HG02610 (cell line): ENCODE measurements around the gene SRSF6.
A peak's percentile ranks its signal among the peaks of the same experiment; 100 is the strongest.
"Not testable (repeated sequence)": the region's sequence is repeated elsewhere in the genome, so short reads cannot be mapped to it uniquely, and the experiment has no call there.

ENCODE experiments used
- ATAC-seq: cut with Tn5 transposase; IDR thresholded peaks from one replicate; pipeline ENCODE4 v1.9.1; 2021; ENCODE audit warnings: mild to moderate bottlenecking, moderate library complexity; ENCODE audit not compliant: unreplicated experiment

The SRSF6 gene

DNA sequence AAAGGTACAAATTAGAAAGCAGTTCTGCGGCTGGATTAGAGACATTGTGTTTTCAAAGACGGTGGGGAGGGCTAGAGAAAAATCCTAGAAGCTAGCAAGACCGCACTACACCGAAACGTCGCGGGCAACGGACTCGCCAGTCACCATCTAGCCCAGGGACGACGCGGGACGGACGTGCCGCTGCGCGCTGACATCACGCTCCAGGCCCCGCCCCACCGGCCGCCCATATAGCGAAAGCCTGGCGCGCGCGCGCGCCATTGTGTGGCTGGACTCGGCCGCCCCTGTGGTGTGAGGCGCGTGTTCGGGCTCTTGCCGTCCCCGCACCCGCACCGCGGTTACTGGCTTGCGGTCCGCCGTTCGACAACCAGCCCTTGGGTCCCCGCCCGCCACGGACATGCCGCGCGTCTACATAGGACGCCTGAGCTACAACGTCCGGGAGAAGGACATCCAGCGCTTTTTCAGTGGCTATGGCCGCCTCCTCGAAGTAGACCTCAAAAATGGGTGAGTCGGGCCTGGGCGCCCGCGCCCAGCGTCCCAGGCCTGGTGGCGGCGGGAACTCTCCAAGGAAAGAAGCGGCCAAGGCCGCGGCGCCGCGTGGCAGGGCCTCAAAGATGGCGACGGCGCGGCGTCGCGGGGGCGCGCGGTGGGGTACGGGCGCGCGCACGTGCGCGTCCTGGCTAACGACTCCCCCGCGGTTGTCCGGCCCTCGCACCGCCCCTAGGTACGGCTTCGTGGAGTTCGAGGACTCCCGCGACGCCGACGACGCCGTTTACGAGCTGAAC is at the start of gene SRSF6:
TSS of gene SRSF6 (plus strand) at position 257 of the 782 bp plus-strand sequence. CDS start at position 395, 138 bp downstream.
- peak; percentile 86 for ATAC-seq

GRCh38 chr20:43408848-43409576 is 48.7 kb upstream of the SRSF6 start:
- no peak for ATAC-seq

DNA sequence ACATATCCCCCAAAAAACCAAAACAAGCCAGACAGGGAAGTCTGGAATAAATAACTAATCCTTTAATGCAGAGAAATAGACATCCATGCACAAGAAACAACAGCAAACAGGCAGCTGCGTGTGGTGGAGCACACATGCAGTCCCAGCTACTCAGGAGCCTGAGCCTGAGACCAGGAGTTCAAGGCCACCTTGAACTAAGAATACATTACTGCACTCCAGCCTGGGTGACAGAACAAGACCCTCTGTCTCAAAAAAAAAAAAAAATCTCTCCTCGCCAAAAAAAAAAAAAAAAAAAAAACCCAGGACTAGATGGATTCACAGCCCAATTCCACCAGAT is 48.2 kb upstream of the SRSF6 start:
- no peak for ATAC-seq

GRCh38 chr20:43415661-43416430 is 41.9 kb upstream of the SRSF6 start:
- no peak for ATAC-seq

- ATAC-seq, result no peak
Observed at GRCh38 chr20:43416591-43417228, 41.0 kb upstream of the SRSF6 start.

DNA sequence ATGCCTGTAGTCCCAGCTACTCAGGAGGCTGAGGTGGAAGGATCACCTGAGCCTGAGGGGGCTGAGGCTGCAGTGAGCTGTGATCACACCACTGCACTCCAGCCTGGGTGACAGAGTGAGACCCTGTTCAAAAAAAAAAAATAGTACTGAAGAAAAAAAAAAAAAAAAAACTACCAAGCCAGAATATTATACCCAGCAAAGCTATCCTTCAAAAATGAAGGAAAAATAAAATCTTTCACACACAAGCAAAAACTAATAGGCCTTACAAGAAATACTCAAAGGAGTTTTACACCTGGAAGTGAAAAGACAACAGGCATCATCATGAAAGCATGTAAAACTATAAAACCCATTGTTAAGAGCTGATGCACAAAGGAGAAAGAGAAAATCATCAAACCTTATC is 37.5 kb upstream of the SRSF6 start:
- no peak for ATAC-seq

- not testable (repeated sequence) for ATAC-seq
Observed at GRCh38 chr20:43420913-43421312, 36.8 kb upstream of the SRSF6 start.

- ATAC-seq, result no peak
Observed at GRCh38 chr20:43426172-43426571, 31.5 kb upstream of the SRSF6 start.

GRCh38 chr20:43430265-43431133 is 27.2 kb upstream of the SRSF6 start:
- no peak for ATAC-seq

DNA sequence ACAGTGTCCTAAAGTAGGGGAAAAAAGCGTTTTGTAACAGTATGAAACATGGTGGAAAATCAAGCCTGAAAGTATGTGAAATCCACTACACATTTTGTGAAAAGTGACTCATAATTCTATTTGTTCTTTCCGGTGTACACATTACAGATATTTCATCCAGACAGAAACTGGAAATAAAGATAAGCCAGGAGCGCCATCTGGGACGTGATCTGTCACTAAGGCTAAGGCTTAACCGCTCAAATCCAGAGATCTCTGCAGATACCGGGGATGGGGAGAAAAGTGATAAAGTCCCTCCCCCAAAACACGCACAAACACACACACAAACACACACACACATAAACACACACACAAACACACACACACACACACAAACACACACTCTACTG is 26.6 kb upstream of the SRSF6 start:
- ATAC-seq, result no peak

DNA sequence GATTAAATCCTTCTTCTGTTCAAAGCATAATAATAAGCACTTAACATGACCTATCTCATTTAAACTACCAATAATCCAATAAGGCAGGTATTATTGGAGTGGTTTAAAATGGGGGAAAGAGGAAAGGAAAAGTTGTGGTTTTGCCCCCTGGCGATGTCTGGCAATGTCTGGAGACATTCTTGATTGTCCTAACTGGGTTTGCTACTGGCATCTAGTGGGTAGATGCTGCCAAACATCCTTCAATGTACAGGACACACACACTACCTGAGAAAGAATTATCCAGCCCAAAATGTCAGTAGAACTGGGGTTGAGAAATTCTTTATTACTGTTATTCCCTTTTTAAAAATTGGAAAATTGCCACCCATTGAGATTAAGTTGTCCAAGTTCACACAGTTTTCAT is 25.2 kb upstream of the SRSF6 start:
- no peak for ATAC-seq

DNA sequence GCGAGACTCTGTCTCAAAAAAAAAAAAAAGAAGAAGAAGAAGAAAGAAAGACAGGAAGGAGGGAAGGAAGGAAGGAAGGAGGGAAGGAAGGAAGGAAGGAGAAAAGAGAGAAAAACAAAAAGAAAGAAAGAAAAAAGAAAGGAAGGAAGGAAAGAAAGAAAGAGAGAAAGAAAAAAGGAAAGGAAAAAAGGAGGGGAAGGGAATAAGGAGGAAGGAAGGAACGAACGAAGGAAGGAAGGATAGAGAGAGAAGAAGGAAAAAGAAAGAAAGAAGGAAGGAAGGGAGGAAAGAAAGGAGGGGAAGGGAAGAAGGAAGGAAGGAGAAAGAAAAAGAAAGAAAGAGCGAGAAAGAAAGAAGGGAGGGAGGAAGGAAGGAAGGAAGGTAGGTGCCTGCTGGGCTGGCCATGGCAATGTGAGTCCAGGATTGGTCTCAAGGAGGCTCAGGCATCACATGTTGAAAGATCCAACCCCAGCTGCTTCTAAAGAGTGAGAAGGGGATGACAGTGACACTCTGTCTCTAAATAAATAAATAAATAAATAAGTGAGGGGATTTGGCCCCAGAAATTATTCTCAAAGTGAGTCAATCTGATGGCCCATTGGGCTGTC is 24.3 kb upstream of the SRSF6 start:
- no peak for ATAC-seq

- ATAC-seq, result no peak
Observed at GRCh38 chr20:43434565-43434964, 23.1 kb upstream of the SRSF6 start.

- ATAC-seq, result peak; percentile 83
Observed at GRCh38 chr20:43438578-43439316, 18.9 kb upstream of the SRSF6 start.

GRCh38 chr20:43440531-43440930 is 17.2 kb upstream of the SRSF6 start:
- no peak for ATAC-seq

DNA sequence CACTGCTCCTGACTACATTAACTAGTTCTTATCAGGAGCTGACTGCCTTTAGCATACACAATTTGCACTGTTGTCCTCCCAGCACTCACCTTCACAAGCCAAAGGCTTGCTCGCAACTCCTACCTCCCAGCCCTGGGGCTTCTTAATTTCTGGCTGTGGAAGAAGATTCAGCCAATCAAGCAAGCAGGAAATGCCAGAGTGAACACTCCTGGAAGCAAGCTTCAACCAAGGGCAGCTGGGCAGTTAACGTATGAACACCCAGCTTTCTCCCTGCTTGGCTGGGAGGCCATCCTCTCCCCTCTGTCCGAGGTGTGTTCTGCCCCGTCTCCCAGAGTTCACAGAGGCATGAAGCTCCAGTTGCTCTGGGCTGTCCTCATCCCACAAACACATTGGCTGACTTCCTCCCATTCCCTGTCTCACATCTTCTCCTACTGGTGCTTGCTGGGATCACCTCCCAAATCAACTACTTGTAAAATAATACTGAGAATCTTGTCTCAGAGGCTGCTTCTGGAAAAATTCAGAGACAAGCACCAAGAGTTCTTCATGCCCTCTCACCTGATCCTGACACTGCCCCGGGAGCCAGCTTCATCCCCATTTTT is 15.3 kb upstream of the SRSF6 start:
- no peak for ATAC-seq

DNA sequence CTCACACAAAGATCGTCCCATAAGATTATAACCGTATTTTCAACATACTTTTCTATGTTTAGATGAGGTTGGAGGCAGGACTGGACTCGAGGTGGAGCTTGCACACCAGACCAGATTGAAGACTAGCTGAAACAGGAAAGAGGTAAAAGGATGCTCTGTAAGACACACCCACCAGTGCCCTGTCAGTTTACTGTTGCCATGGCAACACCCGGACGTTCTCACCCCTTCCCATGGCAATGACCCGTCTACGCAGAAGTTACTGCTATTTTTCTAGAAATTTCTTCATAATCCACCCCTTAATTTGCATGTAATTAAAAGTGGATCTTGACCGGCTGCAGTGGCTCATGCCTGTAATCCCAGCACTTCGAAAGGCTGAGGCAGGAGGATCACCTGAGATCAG is 13.6 kb upstream of the SRSF6 start:
- ATAC-seq, result no peak

DNA sequence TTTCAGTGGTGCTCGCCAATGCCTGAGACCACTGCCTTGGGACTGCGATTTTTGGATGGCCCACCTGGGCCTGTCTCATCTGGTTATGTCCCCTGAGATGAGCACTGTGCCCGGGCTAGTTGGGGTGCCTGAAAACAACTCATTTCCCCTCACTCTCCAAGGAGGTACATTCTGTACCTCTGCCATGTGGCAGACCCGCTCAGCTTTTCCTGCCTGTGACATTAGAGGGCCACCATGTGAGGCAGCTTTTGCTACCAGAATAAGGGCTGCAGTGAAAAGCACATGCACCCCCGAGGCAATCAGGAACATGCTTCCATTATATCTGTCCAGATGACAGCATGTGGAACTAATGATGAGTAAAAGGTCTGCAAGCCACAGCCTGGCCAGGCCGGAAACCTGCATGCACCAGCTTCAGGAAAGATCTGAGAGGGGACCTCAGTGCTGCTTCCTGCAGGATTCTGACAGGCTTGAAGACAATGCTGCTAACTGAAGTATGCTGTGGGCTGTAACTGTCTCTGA is 11.3 kb upstream of the SRSF6 start:
- ATAC-seq, result no peak

GRCh38 chr20:43448431-43448747 is 9.3 kb upstream of the SRSF6 start:
- not testable (repeated sequence) for ATAC-seq
